PC-3 (cell line): ENCODE measurements around the gene DEFB126.
A peak's percentile ranks its signal among the peaks of the same experiment; 100 is the strongest.

ENCODE experiments used
- EZH2phosphoT487 ChIP-seq: fragments of 300-600 bp; sonication (generic); IDR thresholded peaks from 2 replicates; pipeline ENCODE4 v1.6.1; 2018; ENCODE audit warnings: mild to moderate bottlenecking, antibody characterized with exemption, low read length, borderline replicate concordance
- TF ChIP-seq, protein P1 (sequence below): fragments of 300-600 bp; sonication (generic); conservative IDR thresholded peaks from 2 replicates; pipeline ENCODE4 v1.5.1; 2017; ENCODE audit warnings: antibody characterized with exemption, low read depth, mild to moderate bottlenecking, low read length

DNA sequence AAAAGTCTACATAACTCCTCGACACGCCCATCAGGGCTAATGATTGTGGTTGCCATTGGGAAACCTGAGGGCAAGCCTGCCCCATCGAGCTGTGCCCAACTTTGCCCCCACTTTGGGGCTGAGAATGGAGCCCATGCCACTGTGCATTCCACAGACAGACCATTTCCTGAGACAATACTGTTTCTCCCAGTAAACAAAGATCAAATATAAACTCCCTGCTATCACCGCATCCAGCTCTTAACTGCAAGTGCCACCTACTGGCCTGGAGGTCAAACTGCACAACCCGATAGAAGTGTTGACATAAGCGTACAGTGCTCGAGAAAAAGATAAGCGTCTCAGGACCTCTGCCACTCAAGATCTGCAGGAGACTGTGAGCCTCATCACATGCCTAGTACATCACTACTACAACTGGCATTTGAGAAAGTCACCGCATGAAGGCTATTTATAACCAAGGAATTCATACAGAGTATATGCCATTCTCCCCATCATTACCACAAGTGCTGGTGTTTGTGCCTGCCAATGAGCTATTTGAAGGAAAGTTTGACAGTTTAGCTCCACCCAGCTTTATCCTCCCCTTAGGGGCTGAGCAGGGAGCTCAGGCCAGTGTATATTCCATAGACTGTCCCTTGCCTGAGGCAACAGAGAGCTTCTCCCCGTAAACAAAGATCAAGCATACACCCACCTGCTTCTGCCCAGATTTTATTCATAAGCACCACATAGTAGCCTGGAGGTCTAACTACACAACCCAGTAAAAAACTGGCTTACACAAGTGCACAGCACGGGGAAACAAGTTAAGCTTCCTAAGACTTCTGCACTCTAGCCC lies 4.5 kb upstream of the DEFB126 start:
- TF ChIP-seq EZH2phosphoT487 = no peak
- TF ChIP-seq, protein P1, sequence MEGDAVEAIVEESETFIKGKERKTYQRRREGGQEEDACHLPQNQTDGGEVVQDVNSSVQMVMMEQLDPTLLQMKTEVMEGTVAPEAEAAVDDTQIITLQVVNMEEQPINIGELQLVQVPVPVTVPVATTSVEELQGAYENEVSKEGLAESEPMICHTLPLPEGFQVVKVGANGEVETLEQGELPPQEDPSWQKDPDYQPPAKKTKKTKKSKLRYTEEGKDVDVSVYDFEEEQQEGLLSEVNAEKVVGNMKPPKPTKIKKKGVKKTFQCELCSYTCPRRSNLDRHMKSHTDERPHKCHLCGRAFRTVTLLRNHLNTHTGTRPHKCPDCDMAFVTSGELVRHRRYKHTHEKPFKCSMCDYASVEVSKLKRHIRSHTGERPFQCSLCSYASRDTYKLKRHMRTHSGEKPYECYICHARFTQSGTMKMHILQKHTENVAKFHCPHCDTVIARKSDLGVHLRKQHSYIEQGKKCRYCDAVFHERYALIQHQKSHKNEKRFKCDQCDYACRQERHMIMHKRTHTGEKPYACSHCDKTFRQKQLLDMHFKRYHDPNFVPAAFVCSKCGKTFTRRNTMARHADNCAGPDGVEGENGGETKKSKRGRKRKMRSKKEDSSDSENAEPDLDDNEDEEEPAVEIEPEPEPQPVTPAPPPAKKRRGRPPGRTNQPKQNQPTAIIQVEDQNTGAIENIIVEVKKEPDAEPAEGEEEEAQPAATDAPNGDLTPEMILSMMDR = peak; percentile 74
